Stimulated activated CD4-positive, alpha-beta T cell treated with anti-CD3 and anti-CD28 coated beads, Interleukin-1b, Interleukin-23, amount 100 ng/mL, for 48 hours (primary cell): ENCODE results near the gene ZBTB48.

ENCODE experiments used
- DNase-seq: peaks from one replicate; pipeline ENCODE4 v3.0.0-alpha.2; 2020

The ZBTB48 gene

GRCh38 chr1:6614019-6614928, 34.5 kb downstream of the ZBTB48 start:
- peak; percentile 37 for DNase-seq

- no peak for DNase-seq
Observed at GRCh38 chr1:6614929-6615785, 35.4 kb downstream of the ZBTB48 start.

- DNase-seq, result no peak
Observed at GRCh38 chr1:6619045-6619444, 39.3 kb downstream of the ZBTB48 start.

GRCh38 chr1:6621429-6622391, 41.9 kb downstream of the ZBTB48 start:
- no peak for DNase-seq

GRCh38 chr1:6622396-6623152, 42.8 kb downstream of the ZBTB48 start:
- no peak for DNase-seq

GRCh38 chr1:6623269-6623965, 43.6 kb downstream of the ZBTB48 start:
- no peak for DNase-seq

GRCh38 chr1:6624710-6625583, 45.2 kb downstream of the ZBTB48 start, which contains the start of gene THAP3:
Gene THAP3, plus strand, starts transcription at chr1:6624868. Its CDS starts 351 bp downstream, at chr1:6625219.
- DNase-seq, result peak; percentile 87

- no peak for DNase-seq
Observed at GRCh38 chr1:6625584-6626149, 45.9 kb downstream of the ZBTB48 start.

- DNase-seq, result no peak
Observed at GRCh38 chr1:6627031-6627430, 47.2 kb downstream of the ZBTB48 start.

GRCh38 chr1:6627841-6628545, 48.2 kb downstream of the ZBTB48 start:
- no peak for DNase-seq

GRCh38 chr1:6628971-6629479, 49.2 kb downstream of the ZBTB48 start:
- DNase-seq, result no peak

GRCh38 chr1:6630027-6630426, 50.2 kb downstream of the ZBTB48 start:
- no peak for DNase-seq

- DNase-seq, result no peak
Observed at GRCh38 chr1:6631058-6631457, 51.3 kb downstream of the ZBTB48 start.

- DNase-seq, result no peak
Observed at GRCh38 chr1:6632588-6633514, 53.1 kb downstream of the ZBTB48 start.

- peak; percentile 38 for DNase-seq
Observed at GRCh38 chr1:6634371-6635052, 54.7 kb downstream of the ZBTB48 start.

GRCh38 chr1:6635161-6635909, 55.5 kb downstream of the ZBTB48 start:
- no peak for DNase-seq
